Endothelial cell of umbilical vein (primary cell): ENCODE data around the gene EEF1AKMT1.

ENCODE experiments used
- EZH2 ChIP-seq: IDR thresholded peaks from 2 replicates; pipeline ENCODE4 v1.6.1; 2012; ENCODE audit warnings: borderline replicate concordance, low read depth, mild to moderate bottlenecking, moderate library complexity, low read length, inconsistent platforms; ENCODE audit not compliant: severe bottlenecking
- FOS ChIP-seq: IDR thresholded peaks from 2 replicates; pipeline ENCODE4 v1.6.1; 2011; ENCODE audit warnings: mild to moderate bottlenecking, low read length, moderate library complexity, borderline replicate concordance; ENCODE audit not compliant: insufficient read depth
- GATA2 ChIP-seq: IDR thresholded peaks from 2 replicates; pipeline ENCODE4 v1.7.0; 2011; ENCODE audit warnings: low read depth, mild to moderate bottlenecking, moderate library complexity, mixed read lengths, low read length; ENCODE audit not compliant: insufficient read length, insufficient read depth
- JUN ChIP-seq: IDR thresholded peaks from 2 replicates; pipeline ENCODE4 v1.6.1; 2011; ENCODE audit warnings: borderline replicate concordance, low read depth; ENCODE audit not compliant: insufficient read length, insufficient read depth
- MYC ChIP-seq: IDR thresholded peaks from one replicate; pipeline ENCODE4 v1.6.1; 2011; ENCODE audit warnings: mild to moderate bottlenecking, low read depth, low read length
- POLR2A ChIP-seq: IDR thresholded peaks from 2 replicates; pipeline ENCODE4 v1.6.1; 2012; ENCODE audit warnings: low read depth, mild to moderate bottlenecking, control low read depth, low read length
- POLR2AphosphoS5 ChIP-seq: IDR thresholded peaks from 2 replicates; pipeline ENCODE4 v1.6.1; 2012; ENCODE audit warnings: low read depth, mild to moderate bottlenecking, control low read depth, low read length, moderate library complexity; ENCODE audit not compliant: insufficient read depth
- TF ChIP-seq, protein P1 (sequence below), 2 donors: IDR thresholded peaks; 1 replicate in 1 of 2; 2 replicates in 1 of 2; pipeline ENCODE4 v1.5.1; 2011; ENCODE audit warnings: low read length in 2 of 2, mild to moderate bottlenecking in 2 of 2, moderate library complexity in 2 of 2, control low read depth in 1 of 2, inconsistent platforms in 1 of 2, low read depth in 1 of 2; ENCODE audit not compliant: insufficient read depth in 1 of 2; ENCODE audit errors: extremely low read depth in 1 of 2
- TF ChIP-seq, protein P2 (sequence below): IDR thresholded peaks from 2 replicates; pipeline ENCODE4 v1.6.1; 2011; ENCODE audit not compliant: insufficient read depth, insufficient read length

- TF ChIP-seq, protein P1, sequence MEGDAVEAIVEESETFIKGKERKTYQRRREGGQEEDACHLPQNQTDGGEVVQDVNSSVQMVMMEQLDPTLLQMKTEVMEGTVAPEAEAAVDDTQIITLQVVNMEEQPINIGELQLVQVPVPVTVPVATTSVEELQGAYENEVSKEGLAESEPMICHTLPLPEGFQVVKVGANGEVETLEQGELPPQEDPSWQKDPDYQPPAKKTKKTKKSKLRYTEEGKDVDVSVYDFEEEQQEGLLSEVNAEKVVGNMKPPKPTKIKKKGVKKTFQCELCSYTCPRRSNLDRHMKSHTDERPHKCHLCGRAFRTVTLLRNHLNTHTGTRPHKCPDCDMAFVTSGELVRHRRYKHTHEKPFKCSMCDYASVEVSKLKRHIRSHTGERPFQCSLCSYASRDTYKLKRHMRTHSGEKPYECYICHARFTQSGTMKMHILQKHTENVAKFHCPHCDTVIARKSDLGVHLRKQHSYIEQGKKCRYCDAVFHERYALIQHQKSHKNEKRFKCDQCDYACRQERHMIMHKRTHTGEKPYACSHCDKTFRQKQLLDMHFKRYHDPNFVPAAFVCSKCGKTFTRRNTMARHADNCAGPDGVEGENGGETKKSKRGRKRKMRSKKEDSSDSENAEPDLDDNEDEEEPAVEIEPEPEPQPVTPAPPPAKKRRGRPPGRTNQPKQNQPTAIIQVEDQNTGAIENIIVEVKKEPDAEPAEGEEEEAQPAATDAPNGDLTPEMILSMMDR (IDR thresholded peaks at IDR 0.05; ENCODE audit: extremely low read depth in 1 of 2, insufficient read depth in 1 of 2, low read depth in 1 of 2, low read length in 2 of 2), result peak in 1 of 2 donors; percentile 11
- TF ChIP-seq POLR2A (no peak), EZH2 (no peak), JUN (peak; percentile 26), GATA2 (peak; percentile 90), POLR2AphosphoS5 (peak; percentile 23), MYC (no peak), FOS (peak; percentile 30)
- TF ChIP-seq, protein P2, sequence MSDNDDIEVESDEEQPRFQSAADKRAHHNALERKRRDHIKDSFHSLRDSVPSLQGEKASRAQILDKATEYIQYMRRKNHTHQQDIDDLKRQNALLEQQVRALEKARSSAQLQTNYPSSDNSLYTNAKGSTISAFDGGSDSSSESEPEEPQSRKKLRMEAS, result no peak
These were observed 23.2 kb upstream of the EEF1AKMT1 start for GRCh38 chr13:20796791-20797508.
